H1 (cell line): ENCODE measurements around the gene KRTAP1-3. TPM values are rescaled to one million over a fixed set of nuclear protein-coding genes. Genes with fewer than 3 reads are reported as not detected.

Source experiments
- CTCF ChIA-PET: fragments of 300-600 bp; sonication (Branson Sonifier 250); formaldehyde crosslinking; loops from one replicate; lab custom pipeline; 2021; ENCODE audit not compliant: partially characterized antibody; lab: Charles Lee
- POLR2A ChIA-PET: fragments of 300-600 bp; sonication (Branson Sonifier 250); formaldehyde crosslinking; loops from one replicate; lab custom pipeline; 2021; ENCODE audit warnings: inconsistent platforms; ENCODE audit not compliant: partially characterized antibody; lab: Charles Lee
- DNase-seq, 2 experiments: peaks; one replicate each; pipeline versions ENCODE4 v3.0.0 to v3.0.0-alpha.2; 2010 to 2022; ENCODE audit warnings: low spot score in 2 of 2, low read depth in 1 of 2, mixed read lengths in 1 of 2
- FAIRE-seq: peaks from 2 replicates; lab custom pipeline; 2011; peaks lifted over from hg19 to GRCh38; lab: Jason Lieb, UNC
- H2AFZ ChIP-seq: 2 replicates; pipeline ENCODE4 v1.8.1; 2012; ENCODE audit warnings: low read length, inconsistent platforms
- H2AK5ac ChIP-seq: 2 replicates; pipeline ENCODE4 v1.6.1; 2013; ENCODE audit warnings: low read depth, low read length
- H2BK120ac ChIP-seq: replicated peaks from 2 replicates; pipeline ENCODE3; 2013; ENCODE audit warnings: low read depth, low read length, inconsistent platforms
- H2BK12ac ChIP-seq: 2 replicates; pipeline ENCODE4 v1.6.1; 2013; ENCODE audit warnings: low read depth, low read length
- H2BK15ac ChIP-seq: 2 replicates; pipeline ENCODE4 v1.6.1; 2013; ENCODE audit warnings: low read length
- H2BK20ac ChIP-seq: 2 replicates; pipeline ENCODE4 v1.6.1; 2013; ENCODE audit warnings: low read length
- H2BK5ac ChIP-seq: 2 replicates; pipeline ENCODE4 v1.6.1; 2013; ENCODE audit warnings: low read depth, low read length
- H3K14ac ChIP-seq: 2 replicates; pipeline ENCODE4 v1.6.1; 2013; ENCODE audit warnings: inconsistent platforms; ENCODE audit not compliant: insufficient read length
- H3K18ac ChIP-seq: 2 replicates; pipeline ENCODE4 v1.6.1; 2013; ENCODE audit warnings: low read length; ENCODE audit errors: extremely low read depth
- H3K23ac ChIP-seq: 2 replicates; pipeline ENCODE4 v1.6.1; 2013; ENCODE audit warnings: inconsistent platforms; ENCODE audit not compliant: insufficient read length
- H3K23me2 ChIP-seq: 2 replicates; pipeline ENCODE4 v1.6.1; 2013; ENCODE audit warnings: low read depth, low read length
- H3K27ac ChIP-seq: 2 replicates; pipeline ENCODE4 v1.6.1; 2011; ENCODE audit warnings: low read depth, low read length, inconsistent platforms
- H3K27me3 ChIP-seq, 4 experiments: replicated peaks in 1 of 4; 1 replicate in 1 of 4; 2 replicates in 3 of 4; pipeline versions ENCODE4 v1.6.1 to v1.8.1; 2011 to 2013; ENCODE audit warnings: low read length in 3 of 4, mild to moderate bottlenecking in 3 of 4, inconsistent platforms in 2 of 4, mixed read lengths in 2 of 4, moderate library complexity in 1 of 4; ENCODE audit not compliant: control insufficient read depth in 3 of 4, insufficient read depth in 3 of 4; ENCODE audit errors: extremely low read depth in 1 of 4
- H3K36me3 ChIP-seq, 4 experiments: 2 replicates each; pipeline versions ENCODE4 v1.6.1 to v1.8.1; 2011 to 2013; ENCODE audit warnings: mild to moderate bottlenecking in 4 of 4, low read length in 3 of 4, moderate library complexity in 2 of 4, control low read depth in 1 of 4, inconsistent platforms in 1 of 4; ENCODE audit not compliant: insufficient read depth in 4 of 4, control insufficient read depth in 2 of 4
- H3K4ac ChIP-seq: replicated peaks from 2 replicates; pipeline ENCODE3; 2013; ENCODE audit warnings: low read length, low read depth, mixed read lengths, inconsistent platforms; ENCODE audit not compliant: insufficient read length
- H3K4me1 ChIP-seq, 4 experiments: replicated peaks in 1 of 4; 1 replicate in 1 of 4; 2 replicates in 3 of 4; pipeline versions ENCODE4 v1.6.1 to v1.8.1; 2011 to 2013; ENCODE audit warnings: low read length in 3 of 4, inconsistent platforms in 2 of 4, mixed read lengths in 1 of 4; ENCODE audit not compliant: insufficient read depth in 4 of 4, control insufficient read depth in 3 of 4
- H3K4me2 ChIP-seq, 2 experiments: 2 replicates each; pipeline versions ENCODE4 v1.6.1 to v1.8.1; 2011 to 2013; ENCODE audit warnings: low read depth in 2 of 2, low read length in 2 of 2, control low read depth in 1 of 2, inconsistent platforms in 1 of 2, mild to moderate bottlenecking in 1 of 2; ENCODE audit not compliant: insufficient read depth in 1 of 2
- H3K4me3 ChIP-seq, 4 experiments: fragments of 200-600, 300-600 bp in 1 of 4; sonication (generic), shearing (Covaris generic), sonication (Bioruptor Twin) in 1 of 4; 2 replicates each; pipeline versions ENCODE4 v1.5.1 to v1.8.1; 2011 to 2016; ENCODE audit warnings: low read length in 4 of 4, low read depth in 3 of 4, control low read depth in 2 of 4, inconsistent platforms in 2 of 4, mild to moderate bottlenecking in 2 of 4, mixed read lengths in 1 of 4, moderate library complexity in 1 of 4; ENCODE audit not compliant: insufficient read depth in 2 of 4; ENCODE audit errors: extremely low read depth in 1 of 4
- H3K56ac ChIP-seq: replicated peaks from 2 replicates; pipeline ENCODE3; 2013; ENCODE audit warnings: low read depth, mild to moderate bottlenecking, mixed read lengths, low read length, inconsistent platforms; ENCODE audit not compliant: insufficient read length
- H3K79me1 ChIP-seq: 2 replicates; pipeline ENCODE4 v1.6.1; 2013; ENCODE audit warnings: low read depth, low read length, control low read depth
- H3K79me2 ChIP-seq, 2 experiments: 2 replicates each; pipeline versions ENCODE4 v1.6.1 to v1.8.1; 2012 to 2013; ENCODE audit warnings: low read length in 2 of 2, mild to moderate bottlenecking in 2 of 2, inconsistent platforms in 1 of 2; ENCODE audit not compliant: insufficient read depth in 2 of 2, control insufficient read depth in 1 of 2
- H3K9ac ChIP-seq, 4 experiments: replicated peaks in 1 of 4; 1 replicate in 1 of 4; 2 replicates in 3 of 4; pipeline versions ENCODE4 v1.6.1 to v1.8.1; 2011 to 2013; ENCODE audit warnings: low read depth in 3 of 4, low read length in 3 of 4, control low read depth in 2 of 4, mild to moderate bottlenecking in 2 of 4, moderate library complexity in 2 of 4, inconsistent platforms in 1 of 4; ENCODE audit errors: extremely low read depth in 1 of 4
- H3K9me3 ChIP-seq, 2 experiments: 2 replicates each; pipeline versions ENCODE4 v1.6.1 to v1.8.1; 2012 to 2013; ENCODE audit warnings: mild to moderate bottlenecking in 2 of 2, moderate library complexity in 2 of 2, control low read depth in 1 of 2, inconsistent platforms in 1 of 2, low read depth in 1 of 2, low read length in 1 of 2, mixed read lengths in 1 of 2; ENCODE audit not compliant: insufficient read depth in 2 of 2
- H4K20me1 ChIP-seq, 2 experiments: replicated peaks in 1 of 2; 2 replicates each; pipeline versions ENCODE3 to v1.8.1; 2011 to 2013; ENCODE audit warnings: inconsistent platforms in 2 of 2, low read length in 2 of 2, mild to moderate bottlenecking in 1 of 2; ENCODE audit not compliant: insufficient read depth in 2 of 2, control insufficient read depth in 1 of 2
- H4K5ac ChIP-seq: 2 replicates; pipeline ENCODE4 v1.6.1; 2013; ENCODE audit warnings: low read length, low read depth, mixed read lengths, inconsistent platforms; ENCODE audit not compliant: insufficient read length
- H4K8ac ChIP-seq: 2 replicates; pipeline ENCODE4 v1.8.0; 2013; ENCODE audit warnings: mild to moderate bottlenecking, moderate library complexity, low read length, inconsistent platforms; ENCODE audit not compliant: insufficient read depth; ENCODE audit errors: extremely low read depth
- H4K91ac ChIP-seq: replicated peaks from 2 replicates; pipeline ENCODE3; 2013; ENCODE audit warnings: low read length, mixed read lengths, inconsistent platforms; ENCODE audit not compliant: insufficient read length
- ATF3 ChIP-seq: IDR thresholded peaks from 2 replicates; pipeline ENCODE4 v1.6.1; 2011; ENCODE audit warnings: low read depth, mild to moderate bottlenecking, low read length; ENCODE audit not compliant: insufficient read depth
- CBX8 ChIP-seq: fragments of 300-800, 300-1000 bp; sonication (generic); IDR thresholded peaks from 2 replicates; pipeline ENCODE4 v1.7.1; 2016; ENCODE audit warnings: low read depth, low read length, borderline replicate concordance
- CHD2 ChIP-seq: IDR thresholded peaks from 2 replicates; pipeline ENCODE4 v1.6.1; 2012; ENCODE audit warnings: low read length, improper control_type of control experiment
- GABPA ChIP-seq: IDR thresholded peaks from 2 replicates; pipeline ENCODE4 v1.6.1; 2011; ENCODE audit warnings: mild to moderate bottlenecking, low read length, moderate library complexity, borderline replicate concordance; ENCODE audit not compliant: insufficient read depth
- JUN ChIP-seq: IDR thresholded peaks from 2 replicates; pipeline ENCODE4 v1.6.1; 2011; ENCODE audit warnings: low read depth, mild to moderate bottlenecking, improper control_type of control experiment, low read length
- JUND ChIP-seq: IDR thresholded peaks from 2 replicates; pipeline ENCODE4 v1.6.1; 2011; ENCODE audit warnings: mild to moderate bottlenecking, improper control_type of control experiment, low read length
- NRF1 ChIP-seq: IDR thresholded peaks from 2 replicates; pipeline ENCODE4 v1.6.1; 2011; ENCODE audit warnings: mild to moderate bottlenecking, low read depth, low read length, improper control_type of control experiment
- POU5F1 ChIP-seq: IDR thresholded peaks from 2 replicates; pipeline ENCODE4 v1.6.1; 2011; ENCODE audit warnings: low read depth, mild to moderate bottlenecking, low read length, moderate library complexity
- RXRA ChIP-seq: IDR thresholded peaks from 2 replicates; pipeline ENCODE4 v1.6.1; 2011; ENCODE audit warnings: low read depth, mild to moderate bottlenecking, low read length, moderate library complexity; ENCODE audit not compliant: insufficient read depth
- SIN3A ChIP-seq, 2 experiments: IDR thresholded peaks in 1 of 2; conservative IDR thresholded peaks in 1 of 2; 2 replicates each; pipeline ENCODE4 v1.6.1; 2011 to 2012; ENCODE audit warnings: low read length in 2 of 2, improper control_type of control experiment in 1 of 2, low read depth in 1 of 2, mild to moderate bottlenecking in 1 of 2
- ZNF274 ChIP-seq: IDR thresholded peaks from 2 replicates; pipeline ENCODE4 v1.7.0; 2012; ENCODE audit warnings: low read length, borderline replicate concordance; ENCODE audit errors: extremely low read depth
- WGBS, 2 experiments: shearing (Covaris generic) in 1 of 2; methylation state at CpG; one replicate each; pipeline versions ENCODE4 v1.1.6 to v1.1.7; 2013 to 2015; ENCODE audit warnings: low lambda C conversion rate in 2 of 2, mixed read lengths in 2 of 2, inconsistent platforms in 1 of 2, low coverage in 1 of 2, missing lambda C conversion rate in 1 of 2; ENCODE audit not compliant: insufficient replicate concordance in 2 of 2, insufficient coverage in 1 of 2, insufficient read length in 1 of 2; ENCODE audit errors: extremely low coverage in 1 of 2, missing lambda C conversion rate in 1 of 2; 5-methylcytosine and 5-hydroxymethylcytosine counted together
- polyA plus RNA-seq, 7 experiments: library from polyadenylated mRNA; depleted of rRNA in 3 of 7; stranded (reverse) in 5 of 7; unstranded in 2 of 7; fragments of >200 nt in 5 of 7; fragments of 200-250 nt in 2 of 7; gene quantifications; 1 replicate in 5 of 7; 2 replicates in 1 of 7; 4 replicates in 1 of 7; pipeline versions ENCODE4 v1.2.1 to v1.2.3, GENCODE V29; 2011 to 2013; ENCODE audit warnings: missing spikeins in 2 of 7, mixed read lengths in 2 of 7
- total RNA-seq: library from RNA; stranded (reverse); fragmentation: NEBNext Ultra II Directional; extraction: Animal tissue kit (Norgen Biotek cat#: 25700); gene quantifications from 2 replicates; pipeline ENCODE4 v1.2.1, GENCODE V29; 2021
- TF ChIP-seq, protein P1 (sequence below): IDR thresholded peaks from 2 replicates; pipeline ENCODE4 v1.6.1; 2012; ENCODE audit warnings: low read length, inconsistent platforms

The KRTAP1-3 gene
- total and polyA plus RNA-seq, 2 of the 8 experiments (the other 6 are each of a cell fraction or from before 2014, with no cell fraction given) = not detected

DNA sequence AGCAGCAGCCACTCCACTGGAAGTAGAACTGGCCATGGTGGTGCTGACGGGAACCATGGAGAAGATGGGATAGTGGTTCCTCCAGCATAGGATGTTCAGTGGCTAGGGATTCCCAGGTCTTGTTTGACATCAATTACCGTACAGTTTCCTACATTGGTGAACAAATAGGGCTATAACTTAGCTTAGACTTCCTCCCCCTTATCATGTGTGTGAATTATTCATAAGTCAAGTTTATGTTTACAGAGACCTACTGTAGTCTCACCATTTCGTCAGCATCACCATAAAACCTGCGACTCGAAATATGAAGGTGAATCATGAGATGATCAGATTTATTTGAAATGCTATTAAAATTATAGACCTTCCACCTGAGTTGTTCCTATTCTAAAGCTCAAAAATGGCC lies 24.1 kb upstream of the KRTAP1-3 start:
- Histone ChIP-seq H3K56ac (no peak overlapping the region), H3K9ac (no peak overlapping the region), H3K14ac (no peak overlapping the region), H3K4me1 (no peaks in the 10 kb centered on the region), H3K18ac (no peak overlapping the region), H3K36me3 (no peaks in the 10 kb centered on the region), H3K79me1 (no peaks in the 10 kb centered on the region), H3K4me3 (no peak overlapping the region), H3K23ac (no peak overlapping the region), H2BK12ac (no peak overlapping the region), H3K4me2 (no peak overlapping the region), H3K27ac (no peak overlapping the region), H3K9me3 (0 out of 4 replicates have a peak, but pooled peaks cover 0 to 4% of the 10 kb centered on the region in 2 experiments), H3K79me2 (no peaks in the 10 kb centered on the region), H2BK15ac (no peak overlapping the region), H2BK5ac (no peak overlapping the region), H3K4ac (no peak overlapping the region), H4K5ac (no peak overlapping the region), H4K20me1 (no peaks in the 10 kb centered on the region), H4K8ac (no peak overlapping the region), H2BK20ac (no peak overlapping the region), H4K91ac (no peak overlapping the region), H2BK120ac (no peak overlapping the region), H2AFZ (no peak overlapping the region), H3K23me2 (no peaks in the 10 kb centered on the region), H2AK5ac (no peak overlapping the region), H3K27me3 (no peaks in the 10 kb centered on the region)
- ChIA-PET POLR2A (no interaction called here), CTCF (interaction anchor here (0.6 to 1.0 kb wide), 3 partner anchors 10 to 160 kb away, joined by 3 read pairs; partner anchors contain the start of gene KRTAP2-1)
- DNase-seq = no peak
- no peak for FAIRE-seq
- WGBS, 2 experiments = 93% methylated on average over 5 of the region's 5 CpGs; no CpG with 5 or more reads in 1 of the 2 experiments
- TF ChIP-seq NRF1 (no peak), ZNF274 (no peak), CBX8 (no peak), RXRA (no peak), POU5F1 (no peak), GABPA (no peak), CHD2 (no peak), SIN3A (conservative IDR thresholded peaks at IDR 0.05 in 1 of 2, IDR thresholded peaks at IDR 0.05 in 1 of 2; ENCODE audit: low read depth in 1 of 2, low read length in 2 of 2) (no peak), JUN (no peak), ATF3 (no peak), JUND (no peak)
- TF ChIP-seq, protein P1, sequence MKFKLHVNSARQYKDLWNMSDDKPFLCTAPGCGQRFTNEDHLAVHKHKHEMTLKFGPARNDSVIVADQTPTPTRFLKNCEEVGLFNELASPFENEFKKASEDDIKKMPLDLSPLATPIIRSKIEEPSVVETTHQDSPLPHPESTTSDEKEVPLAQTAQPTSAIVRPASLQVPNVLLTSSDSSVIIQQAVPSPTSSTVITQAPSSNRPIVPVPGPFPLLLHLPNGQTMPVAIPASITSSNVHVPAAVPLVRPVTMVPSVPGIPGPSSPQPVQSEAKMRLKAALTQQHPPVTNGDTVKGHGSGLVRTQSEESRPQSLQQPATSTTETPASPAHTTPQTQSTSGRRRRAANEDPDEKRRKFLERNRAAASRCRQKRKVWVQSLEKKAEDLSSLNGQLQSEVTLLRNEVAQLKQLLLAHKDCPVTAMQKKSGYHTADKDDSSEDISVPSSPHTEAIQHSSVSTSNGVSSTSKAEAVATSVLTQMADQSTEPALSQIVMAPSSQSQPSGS = no peak
